ENCODE results near the gene KRTAP20-1.

The KRTAP20-1 gene

GRCh38 chr21:30616125-30616524 lies at the start of gene KRTAP20-1:
TSS of gene KRTAP20-1 (plus strand) at chr21:30616425. CDS start at chr21:30616455, 30 bp downstream.
- no peak for DNase-seq (ENCODE audit: extremely low read depth in 1 of 2, low read depth in 1 of 2)

- DNase-seq (ENCODE audit: extremely low read depth in 1 of 2, low read depth in 1 of 2), result no peak
These were observed 48.6 kb upstream of the KRTAP20-1 start for GRCh38 chr21:30567617-30568016.

- no peak for DNase-seq (ENCODE audit: extremely low read depth in 1 of 2, low read depth in 1 of 2)
These were observed 38.5 kb upstream of the KRTAP20-1 start for GRCh38 chr21:30577766-30578165.

GRCh38 chr21:30579346-30579745 lies 36.9 kb upstream of the KRTAP20-1 start:
- no peak for DNase-seq (ENCODE audit: extremely low read depth in 1 of 2, low read depth in 1 of 2)

GRCh38 chr21:30580132-30580531 lies 36.1 kb upstream of the KRTAP20-1 start:
- no peak for DNase-seq (ENCODE audit: extremely low read depth in 1 of 2, low read depth in 1 of 2)

GRCh38 chr21:30582870-30583269 lies 33.4 kb upstream of the KRTAP20-1 start:
- DNase-seq (ENCODE audit: extremely low read depth in 1 of 2, low read depth in 1 of 2), result no peak

GRCh38 chr21:30590297-30590696 lies 25.9 kb upstream of the KRTAP20-1 start, which contains the start of gene KRTAP22-2:
TSS of gene KRTAP22-2 (minus strand) at chr21:30590397.
- DNase-seq (ENCODE audit: extremely low read depth in 1 of 2, low read depth in 1 of 2), result no peak

GRCh38 chr21:30592140-30592539 lies 24.1 kb upstream of the KRTAP20-1 start, which contains the start of gene KRTAP6-3:
TSS of gene KRTAP6-3 (plus strand) at chr21:30592440. CDS start at chr21:30592446, 6 bp downstream.
- no peak for DNase-seq (ENCODE audit: extremely low read depth in 1 of 2, low read depth in 1 of 2)

- no peak for DNase-seq (ENCODE audit: extremely low read depth in 1 of 2, low read depth in 1 of 2)
These were observed 17.4 kb upstream of the KRTAP20-1 start, which contains the start of gene KRTAP6-2 for GRCh38 chr21:30598802-30599201. TSS of gene KRTAP6-2 (minus strand) at chr21:30598902. CDS start at chr21:30598874, 28 bp downstream.

GRCh38 chr21:30600787-30601186 lies 15.4 kb upstream of the KRTAP20-1 start, which contains the start of gene KRTAP22-1:
TSS of gene KRTAP22-1 (plus strand) at chr21:30601087.
- DNase-seq (ENCODE audit: extremely low read depth in 1 of 2, low read depth in 1 of 2), result no peak

- DNase-seq (ENCODE audit: extremely low read depth in 1 of 2, low read depth in 1 of 2), result no peak
These were observed 10.3 kb upstream of the KRTAP20-1 start for GRCh38 chr21:30605968-30606367.

GRCh38 chr21:30612132-30612531 lies 4.1 kb upstream of the KRTAP20-1 start:
- DNase-seq (ENCODE audit: extremely low read depth in 1 of 2, low read depth in 1 of 2), result no peak

- no peak for DNase-seq (ENCODE audit: extremely low read depth in 1 of 2, low read depth in 1 of 2)
These were observed 2.4 kb upstream of the KRTAP20-1 start, which contains the start of gene KRTAP6-1 for GRCh38 chr21:30613836-30614235. TSS of gene KRTAP6-1 (minus strand) at chr21:30613930. CDS start at chr21:30613904, 26 bp downstream.

GRCh38 chr21:30615199-30615598 lies 1.0 kb upstream of the KRTAP20-1 start:
- DNase-seq (ENCODE audit: extremely low read depth in 1 of 2, low read depth in 1 of 2), result no peak

GRCh38 chr21:30620080-30620479 lies 3.9 kb downstream of the KRTAP20-1 start:
- DNase-seq (ENCODE audit: extremely low read depth in 1 of 2, low read depth in 1 of 2), result no peak

GRCh38 chr21:30620522-30620921 lies 4.3 kb downstream of the KRTAP20-1 start, which contains the start of gene KRTAP20-4:
TSS of gene KRTAP20-4 (plus strand) at chr21:30620627.
- no peak for DNase-seq (ENCODE audit: extremely low read depth in 1 of 2, low read depth in 1 of 2)

- no peak for DNase-seq (ENCODE audit: extremely low read depth in 1 of 2, low read depth in 1 of 2)
These were observed 7.1 kb downstream of the KRTAP20-1 start for GRCh38 chr21:30623362-30623761.

- DNase-seq (ENCODE audit: extremely low read depth in 1 of 2, low read depth in 1 of 2), result no peak
These were observed 9.4 kb downstream of the KRTAP20-1 start for GRCh38 chr21:30625449-30626165.

- no peak for DNase-seq (ENCODE audit: extremely low read depth in 1 of 2, low read depth in 1 of 2)
These were observed 11.9 kb downstream of the KRTAP20-1 start for GRCh38 chr21:30628109-30628508.

GRCh38 chr21:30629200-30629599 lies 13.0 kb downstream of the KRTAP20-1 start:
- DNase-seq (ENCODE audit: extremely low read depth in 1 of 2, low read depth in 1 of 2), result no peak

GRCh38 chr21:30634906-30635305 lies 18.7 kb downstream of the KRTAP20-1 start, which contains the start of gene KRTAP20-2:
TSS of gene KRTAP20-2 (plus strand) at chr21:30635206. CDS start at chr21:30635264, 58 bp downstream.
- DNase-seq (ENCODE audit: extremely low read depth in 1 of 2, low read depth in 1 of 2), result no peak

GRCh38 chr21:30638686-30639085 lies 22.5 kb downstream of the KRTAP20-1 start:
- no peak for DNase-seq (ENCODE audit: extremely low read depth in 1 of 2, low read depth in 1 of 2)
